Measurements from ENCODE around the gene CLDN6. TPM values are rescaled to one million over a fixed set of nuclear protein-coding genes. Genes with fewer than 3 reads are reported as not detected.

CLDN6 gene
- total and polyA plus RNA-seq, 2 of the 13 experiments (the other 11 are each of a cell fraction or from before 2014, with no cell fraction given), result 5.9 to 7.6 TPM

DNA sequence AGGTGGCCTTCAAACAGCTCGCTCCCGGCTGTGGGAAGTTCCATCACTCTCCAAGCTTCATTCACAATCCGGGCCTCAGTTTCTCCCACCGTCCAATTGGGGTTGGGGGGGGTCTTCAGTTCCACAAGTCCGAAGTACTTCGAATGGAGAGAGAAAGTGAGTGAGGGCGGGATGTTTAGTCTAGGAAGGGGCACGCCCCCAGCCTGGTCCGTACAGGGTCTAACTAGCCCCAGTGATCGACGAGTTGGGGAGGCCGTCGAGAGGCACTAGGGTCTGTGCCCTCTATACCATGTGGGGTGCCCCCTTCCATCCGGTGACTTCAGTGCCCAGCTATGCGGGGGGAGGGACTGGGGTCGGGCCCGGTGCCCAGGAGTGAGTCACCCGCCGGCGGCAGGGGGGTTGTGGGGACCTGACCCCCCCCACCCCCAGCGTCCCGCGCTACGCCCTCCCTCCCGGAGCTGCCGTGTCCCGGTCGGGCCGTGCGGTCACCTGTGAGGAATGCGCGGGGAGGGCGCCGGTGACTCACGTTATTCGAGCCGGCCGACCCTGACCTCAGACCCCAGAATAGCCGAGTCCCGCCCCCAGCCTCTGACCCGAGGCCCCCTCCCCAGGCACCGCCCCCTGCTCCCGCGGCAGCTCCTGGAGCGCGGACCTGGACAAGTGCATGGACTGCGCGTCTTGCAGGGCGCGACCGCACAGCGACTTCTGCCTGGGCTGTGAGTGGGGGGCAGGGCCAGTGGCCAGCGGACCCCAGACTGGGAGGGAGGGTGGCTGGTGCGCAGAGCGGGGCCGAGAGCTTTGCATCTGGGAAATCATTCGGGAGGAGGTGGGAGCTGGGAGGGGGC lies 2.8 kb upstream of the CLDN6 start (continued):
- TF ChIP-seq, protein P1, sequence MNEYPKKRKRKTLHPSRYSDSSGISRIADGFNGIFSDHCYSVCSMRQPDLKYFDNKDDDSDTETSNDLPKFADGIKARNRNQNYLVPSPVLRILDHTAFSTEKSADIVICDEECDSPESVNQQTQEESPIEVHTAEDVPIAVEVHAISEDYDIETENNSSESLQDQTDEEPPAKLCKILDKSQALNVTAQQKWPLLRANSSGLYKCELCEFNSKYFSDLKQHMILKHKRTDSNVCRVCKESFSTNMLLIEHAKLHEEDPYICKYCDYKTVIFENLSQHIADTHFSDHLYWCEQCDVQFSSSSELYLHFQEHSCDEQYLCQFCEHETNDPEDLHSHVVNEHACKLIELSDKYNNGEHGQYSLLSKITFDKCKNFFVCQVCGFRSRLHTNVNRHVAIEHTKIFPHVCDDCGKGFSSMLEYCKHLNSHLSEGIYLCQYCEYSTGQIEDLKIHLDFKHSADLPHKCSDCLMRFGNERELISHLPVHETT (CRISPR knock-in tag; conservative IDR thresholded peaks at IDR 0.05), result peak; percentile 97; the same call in 1 of the 2 replicates
- TF ChIP-seq ZNF329 (CRISPR knock-in tag; IDR thresholded peaks at IDR 0.05; ENCODE audit: low read depth) (no peak), ZNF207 (IDR thresholded peaks at IDR 0.05; ENCODE audit: borderline replicate concordance) (no peak), ZNF547 (CRISPR knock-in tag; IDR thresholded peaks at IDR 0.05) (peak; percentile 75; the same call in 1 of the 2 replicates), ZNF367 (CRISPR knock-in tag; IDR thresholded peaks at IDR 0.05; ENCODE audit: borderline replicate concordance) (no peak), MEF2D (CRISPR knock-in tag; IDR thresholded peaks at IDR 0.05) (peak; percentile 94), KDM4B (CRISPR knock-in tag; IDR thresholded peaks at IDR 0.05) (no peak; the same call in 1 of the 2 replicates), MXI1 (IDR thresholded peaks at IDR 0.05; ENCODE audit: borderline replicate concordance, low read depth, low read length) (no peak; the same call in 2 of the 3 replicates), JUN (CRISPR knock-in tag; IDR thresholded peaks at IDR 0.05) (peak; percentile 100), DNMT1 (CRISPR knock-in tag; IDR thresholded peaks at IDR 0.05) (no peak), MAFG (CRISPR knock-in tag; IDR thresholded peaks at IDR 0.05) (no peak), HDAC6 (IDR thresholded peaks at IDR 0.05; ENCODE audit: low read depth, low read length) (no peak), EEA1 (CRISPR knock-in tag; IDR thresholded peaks at IDR 0.05; ENCODE audit: borderline replicate concordance) (no peak), RFXAP (CRISPR knock-in tag; IDR thresholded peaks at IDR 0.05; ENCODE audit: borderline replicate concordance) (peak; percentile 54; the same call in 1 of the 2 replicates), HMG20A (CRISPR knock-in tag; IDR thresholded peaks at IDR 0.05; ENCODE audit: borderline replicate concordance) (peak; percentile 52; the same call in 1 of the 2 replicates), ZNF263 (CRISPR knock-in tag; IDR thresholded peaks at IDR 0.05) (no peak)
- TF ChIP-seq, protein P2, sequence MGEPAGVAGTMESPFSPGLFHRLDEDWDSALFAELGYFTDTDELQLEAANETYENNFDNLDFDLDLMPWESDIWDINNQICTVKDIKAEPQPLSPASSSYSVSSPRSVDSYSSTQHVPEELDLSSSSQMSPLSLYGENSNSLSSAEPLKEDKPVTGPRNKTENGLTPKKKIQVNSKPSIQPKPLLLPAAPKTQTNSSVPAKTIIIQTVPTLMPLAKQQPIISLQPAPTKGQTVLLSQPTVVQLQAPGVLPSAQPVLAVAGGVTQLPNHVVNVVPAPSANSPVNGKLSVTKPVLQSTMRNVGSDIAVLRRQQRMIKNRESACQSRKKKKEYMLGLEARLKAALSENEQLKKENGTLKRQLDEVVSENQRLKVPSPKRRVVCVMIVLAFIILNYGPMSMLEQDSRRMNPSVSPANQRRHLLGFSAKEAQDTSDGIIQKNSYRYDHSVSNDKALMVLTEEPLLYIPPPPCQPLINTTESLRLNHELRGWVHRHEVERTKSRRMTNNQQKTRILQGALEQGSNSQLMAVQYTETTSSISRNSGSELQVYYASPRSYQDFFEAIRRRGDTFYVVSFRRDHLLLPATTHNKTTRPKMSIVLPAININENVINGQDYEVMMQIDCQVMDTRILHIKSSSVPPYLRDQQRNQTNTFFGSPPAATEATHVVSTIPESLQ (CRISPR knock-in tag; conservative IDR thresholded peaks at IDR 0.05), result no peak
- TF ChIP-seq, protein P3, sequence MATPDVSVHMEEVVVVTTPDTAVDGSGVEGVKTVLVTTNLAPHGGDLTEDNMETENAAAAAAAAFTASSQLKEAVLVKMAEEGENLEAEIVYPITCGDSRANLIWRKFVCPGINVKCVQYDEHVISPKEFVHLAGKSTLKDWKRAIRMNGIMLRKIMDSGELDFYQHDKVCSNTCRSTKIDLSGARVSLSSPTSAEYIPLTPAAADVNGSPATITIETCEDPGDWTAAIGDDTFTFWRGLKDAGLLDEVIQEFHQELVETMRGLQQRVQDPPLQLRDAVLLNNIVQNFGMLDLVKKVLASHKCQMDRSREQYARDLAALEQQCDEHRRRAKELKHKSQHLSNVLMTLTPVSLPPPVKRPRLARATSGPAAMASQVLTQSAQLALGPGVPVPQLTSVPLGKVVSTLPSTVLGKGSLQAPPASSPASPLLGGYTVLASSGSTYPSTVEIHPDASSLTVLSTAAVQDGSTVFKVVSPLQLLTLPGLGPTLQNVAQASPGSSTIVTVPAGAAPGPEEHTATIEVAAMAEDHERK (CRISPR knock-in tag; IDR thresholded peaks at IDR 0.05; ENCODE audit: low read depth), result no peak
- TF ChIP-seq, protein P4, sequence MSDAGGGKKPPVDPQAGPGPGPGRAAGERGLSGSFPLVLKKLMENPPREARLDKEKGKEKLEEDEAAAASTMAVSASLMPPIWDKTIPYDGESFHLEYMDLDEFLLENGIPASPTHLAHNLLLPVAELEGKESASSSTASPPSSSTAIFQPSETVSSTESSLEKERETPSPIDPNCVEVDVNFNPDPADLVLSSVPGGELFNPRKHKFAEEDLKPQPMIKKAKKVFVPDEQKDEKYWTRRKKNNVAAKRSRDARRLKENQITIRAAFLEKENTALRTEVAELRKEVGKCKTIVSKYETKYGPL (CRISPR knock-in tag; IDR thresholded peaks at IDR 0.05), result no peak; the same call in 1 of the 2 replicates
- TF ChIP-seq, protein P5, sequence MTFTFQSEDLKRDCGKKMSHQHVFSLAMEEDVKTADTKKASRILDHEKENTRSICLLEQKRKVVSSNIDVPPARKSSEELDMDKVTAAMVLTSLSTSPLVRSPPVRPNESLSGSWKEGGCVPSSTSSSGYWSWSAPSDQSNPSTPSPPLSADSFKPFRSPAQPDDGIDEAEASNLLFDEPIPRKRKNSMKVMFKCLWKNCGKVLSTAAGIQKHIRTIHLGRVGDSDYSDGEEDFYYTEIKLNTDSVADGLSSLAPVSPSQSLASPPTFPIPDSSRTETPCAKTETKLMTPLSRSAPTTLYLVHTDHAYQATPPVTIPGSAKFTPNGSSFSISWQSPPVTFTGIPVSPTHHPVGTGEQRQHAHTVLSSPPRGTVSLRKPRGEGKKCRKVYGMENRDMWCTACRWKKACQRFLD (CRISPR knock-in tag; IDR thresholded peaks at IDR 0.05; ENCODE audit: borderline replicate concordance), result peak; percentile 23; the same call in 1 of the 2 replicates
